OCI-LY3 (cell line): ENCODE measurements around the gene ABL1.

ENCODE experiments used
- CTCF ChIP-seq: fragments of 200-600, 300-600 bp; sonication (generic); IDR thresholded peaks from 2 replicates; pipeline ENCODE4 v1.5.1; 2014; ENCODE audit warnings: antibody characterized with exemption, low read length, low read depth
- EZH2phosphoT487 ChIP-seq: fragments of 200-600 bp; shearing (Covaris generic); IDR thresholded peaks from 2 replicates; pipeline ENCODE4 v1.6.1; 2018; ENCODE audit warnings: antibody characterized with exemption, mixed run types, low read depth

GRCh38 chr9:130870491-130871381 lies 35.7 kb downstream of the ABL1 start:
- TF ChIP-seq CTCF, result no peak
- TF ChIP-seq EZH2phosphoT487, result no peak
